NCI-H2196 (cell line): ENCODE results near the gene SMR3A.

Experiments
- DNase-seq: peaks from one replicate; lab custom pipeline; 2025; ENCODE audit not compliant: unreplicated experiment; lab: John Stamatoyannopoulos, UW

SMR3A gene

GRCh38 chr4:70360460-70360859 is at the start of gene SMR3A:
SMR3A (plus strand) TSS chr4:70360760; CDS start chr4:70362116, 1,356 bp downstream.
- DNase-seq = no peak

GRCh38 chr4:70313736-70314135 is 46.8 kb upstream of the SMR3A start:
- DNase-seq = no peak

- no peak for DNase-seq
These were observed 44.6 kb upstream of the SMR3A start for GRCh38 chr4:70315928-70316327.

- DNase-seq = no peak
These were observed 34.5 kb upstream of the SMR3A start for GRCh38 chr4:70326052-70326451.

- no peak for DNase-seq
These were observed 25.9 kb upstream of the SMR3A start, which contains the start of gene CABS1 for GRCh38 chr4:70334681-70335080. CABS1 (plus strand) TSS chr4:70334981; CDS start chr4:70335040, 59 bp downstream.

- DNase-seq = no peak
These were observed 24.5 kb upstream of the SMR3A start for GRCh38 chr4:70336043-70336442.

GRCh38 chr4:70337886-70338420 is 22.6 kb upstream of the SMR3A start:
- DNase-seq = no peak

- no peak for DNase-seq
These were observed 4.4 kb upstream of the SMR3A start for GRCh38 chr4:70356185-70356584.

GRCh38 chr4:70359115-70359661 is 1.4 kb upstream of the SMR3A start:
- no peak for DNase-seq

- DNase-seq = no peak
These were observed 3.4 kb downstream of the SMR3A start for GRCh38 chr4:70364002-70364401.

GRCh38 chr4:70365479-70365878 is 4.9 kb downstream of the SMR3A start:
- no peak for DNase-seq

GRCh38 chr4:70367813-70368212 is 7.3 kb downstream of the SMR3A start:
- no peak for DNase-seq

- DNase-seq = no peak
These were observed 11.4 kb downstream of the SMR3A start for GRCh38 chr4:70371987-70372386.

GRCh38 chr4:70372760-70373159 is 12.2 kb downstream of the SMR3A start:
- no peak for DNase-seq

GRCh38 chr4:70380578-70380977 is 20.0 kb downstream of the SMR3A start:
- no peak for DNase-seq

GRCh38 chr4:70382691-70383181 is 22.2 kb downstream of the SMR3A start, which contains the start of gene SMR3B:
SMR3B (plus strand) TSS chr4:70383131; CDS start chr4:70384511, 1,380 bp downstream.
- DNase-seq = no peak

GRCh38 chr4:70392057-70392776 is 31.7 kb downstream of the SMR3A start:
- DNase-seq = no peak

GRCh38 chr4:70397580-70397979 is 37.0 kb downstream of the SMR3A start, which contains the start of gene OPRPN:
OPRPN (plus strand) TSS chr4:70397940; CDS start chr4:70399286, 1,346 bp downstream.
- no peak for DNase-seq

GRCh38 chr4:70399319-70399718 is 38.8 kb downstream of the SMR3A start:
- DNase-seq = no peak

GRCh38 chr4:70402762-70403161 is 42.2 kb downstream of the SMR3A start:
- DNase-seq = no peak

- no peak for DNase-seq
These were observed 45.2 kb downstream of the SMR3A start for GRCh38 chr4:70405765-70406164.
